NCI-H146 treated with DMSO at 0.1 percent for 48 hours (cell line): ENCODE measurements around the gene FGFR3.

ENCODE experiments used
- DNase-seq: peaks from one replicate; lab custom pipeline; 2025; ENCODE audit not compliant: unreplicated experiment; lab: John Stamatoyannopoulos, UW

FGFR3 gene

DNA sequence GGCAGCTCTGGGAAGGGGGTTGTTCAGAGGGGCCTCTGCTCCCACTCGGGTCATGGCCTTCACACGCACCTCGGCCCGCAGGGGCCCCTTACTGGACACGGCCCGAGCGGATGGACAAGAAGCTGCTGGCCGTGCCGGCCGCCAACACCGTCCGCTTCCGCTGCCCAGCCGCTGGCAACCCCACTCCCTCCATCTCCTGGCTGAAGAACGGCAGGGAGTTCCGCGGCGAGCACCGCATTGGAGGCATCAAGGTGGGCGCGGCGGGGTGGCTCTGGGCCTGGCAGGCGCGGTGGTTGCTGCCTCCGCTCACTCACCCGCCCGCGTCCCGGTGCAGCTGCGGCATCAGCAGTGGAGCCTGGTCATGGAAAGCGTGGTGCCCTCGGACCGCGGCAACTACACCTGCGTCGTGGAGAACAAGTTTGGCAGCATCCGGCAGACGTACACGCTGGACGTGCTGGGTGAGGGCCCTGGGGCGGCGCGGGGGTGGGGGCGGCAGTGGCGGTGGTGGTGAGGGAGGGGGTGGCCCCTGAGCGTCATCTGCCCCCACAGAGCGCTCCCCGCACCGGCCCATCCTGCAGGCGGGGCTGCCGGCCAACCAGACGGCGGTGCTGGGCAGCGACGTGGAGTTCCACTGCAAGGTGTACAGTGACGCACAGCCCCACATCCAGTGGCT lies 8.3 kb downstream of the FGFR3 start:
- DNase-seq, result no peak

DNA sequence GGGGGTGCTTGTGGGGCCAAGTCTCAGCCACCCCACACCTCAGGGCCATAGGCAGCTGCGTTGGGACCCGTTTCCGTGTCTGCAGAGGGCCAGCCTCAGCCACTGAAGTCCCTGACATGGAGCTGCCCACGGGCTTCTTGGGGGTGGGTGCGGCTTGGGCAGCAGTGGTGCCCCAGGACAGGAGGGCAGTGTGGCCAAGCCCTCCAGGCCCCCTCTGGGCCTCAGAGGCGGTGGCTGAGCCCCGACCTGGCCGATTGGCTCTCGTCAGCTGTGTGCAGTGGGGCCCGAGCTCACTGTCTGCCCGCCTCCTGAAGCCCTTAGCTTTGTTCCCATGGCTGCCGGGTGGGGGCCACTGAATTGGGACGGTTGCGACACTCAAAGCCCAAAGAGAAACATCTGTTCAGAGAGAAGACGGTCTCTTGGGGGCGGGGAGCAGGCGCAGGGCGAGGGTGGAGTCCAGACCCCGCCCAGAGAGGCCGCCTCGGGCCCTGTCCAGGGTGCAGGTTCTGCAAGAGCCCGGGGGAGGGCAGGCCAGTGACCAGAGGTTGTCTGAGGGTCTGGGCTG lies 9.1 kb downstream of the FGFR3 start:
- DNase-seq, result no peak

DNA sequence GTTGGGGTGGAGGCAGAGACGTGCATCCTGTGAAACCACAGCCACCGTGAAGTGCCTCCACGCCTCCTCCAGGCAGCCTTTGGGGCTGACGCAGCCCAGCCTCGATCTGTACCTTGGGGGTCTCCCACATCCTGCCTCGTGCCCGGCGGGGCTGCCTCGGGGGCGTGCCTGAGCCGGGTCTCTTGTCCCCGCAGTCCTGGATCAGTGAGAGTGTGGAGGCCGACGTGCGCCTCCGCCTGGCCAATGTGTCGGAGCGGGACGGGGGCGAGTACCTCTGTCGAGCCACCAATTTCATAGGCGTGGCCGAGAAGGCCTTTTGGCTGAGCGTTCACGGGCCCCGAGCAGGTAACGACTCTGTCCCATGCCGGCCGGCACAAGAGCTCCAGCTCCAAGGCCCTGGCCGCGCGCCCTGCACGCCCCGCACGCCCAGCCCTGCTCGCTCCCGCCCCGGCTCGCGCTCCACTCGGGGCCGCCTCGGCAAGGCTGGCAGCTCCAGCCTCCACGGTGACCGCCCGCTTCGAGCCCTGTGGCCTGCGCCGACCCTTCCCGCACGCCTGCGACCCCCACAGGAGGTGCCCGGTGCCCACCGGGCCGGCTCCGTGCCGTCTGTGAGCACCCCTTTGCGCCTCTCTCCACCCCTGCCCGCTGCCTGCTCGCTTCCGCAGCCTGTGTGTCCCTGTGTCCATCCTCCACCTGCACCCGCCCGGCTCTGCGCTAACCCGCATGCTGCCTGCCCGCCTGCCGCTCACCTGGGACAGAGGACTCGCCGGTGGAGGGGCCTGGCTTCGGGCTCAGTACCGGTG lies 9.8 kb downstream of the FGFR3 start:
- no peak for DNase-seq

DNA sequence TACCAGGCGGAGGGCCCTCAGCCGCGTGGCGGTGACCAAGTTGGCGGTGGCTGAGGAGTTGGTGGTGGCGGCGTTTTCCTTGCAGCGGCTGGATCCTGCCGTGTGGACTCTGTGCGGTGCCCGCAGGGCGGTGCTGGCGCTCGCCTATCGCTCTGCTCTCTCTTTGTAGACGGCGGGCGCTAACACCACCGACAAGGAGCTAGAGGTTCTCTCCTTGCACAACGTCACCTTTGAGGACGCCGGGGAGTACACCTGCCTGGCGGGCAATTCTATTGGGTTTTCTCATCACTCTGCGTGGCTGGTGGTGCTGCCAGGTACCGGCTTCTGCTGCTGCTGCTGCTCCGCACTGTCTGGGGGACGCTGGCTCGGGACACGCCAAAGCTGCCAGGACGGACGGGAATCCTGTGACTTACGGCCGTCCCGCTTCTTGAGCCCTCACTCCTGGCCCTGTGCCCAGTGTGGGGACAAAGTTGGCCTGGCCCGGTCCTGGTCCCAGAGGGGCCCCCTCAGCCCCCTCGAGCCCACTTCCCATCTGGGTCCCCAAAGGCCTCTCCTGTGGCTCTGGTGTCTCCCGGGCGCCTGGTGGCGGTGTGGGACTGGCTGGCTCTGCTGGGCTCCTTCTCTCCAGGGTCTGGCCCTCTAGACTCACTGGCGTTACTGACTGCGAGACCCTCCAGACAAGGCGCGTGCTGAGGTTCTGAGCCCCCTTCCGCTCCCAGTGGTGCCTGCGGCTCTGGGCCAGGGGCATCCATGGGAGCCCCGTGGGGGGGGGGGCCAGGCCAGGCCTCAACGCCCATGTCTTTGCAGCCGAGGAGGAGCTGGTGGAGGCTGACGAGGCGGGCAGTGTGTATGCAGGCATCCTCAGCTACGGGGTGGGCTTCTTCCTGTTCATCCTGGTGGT lies 10.7 kb downstream of the FGFR3 start:
- DNase-seq, result no peak

DNA sequence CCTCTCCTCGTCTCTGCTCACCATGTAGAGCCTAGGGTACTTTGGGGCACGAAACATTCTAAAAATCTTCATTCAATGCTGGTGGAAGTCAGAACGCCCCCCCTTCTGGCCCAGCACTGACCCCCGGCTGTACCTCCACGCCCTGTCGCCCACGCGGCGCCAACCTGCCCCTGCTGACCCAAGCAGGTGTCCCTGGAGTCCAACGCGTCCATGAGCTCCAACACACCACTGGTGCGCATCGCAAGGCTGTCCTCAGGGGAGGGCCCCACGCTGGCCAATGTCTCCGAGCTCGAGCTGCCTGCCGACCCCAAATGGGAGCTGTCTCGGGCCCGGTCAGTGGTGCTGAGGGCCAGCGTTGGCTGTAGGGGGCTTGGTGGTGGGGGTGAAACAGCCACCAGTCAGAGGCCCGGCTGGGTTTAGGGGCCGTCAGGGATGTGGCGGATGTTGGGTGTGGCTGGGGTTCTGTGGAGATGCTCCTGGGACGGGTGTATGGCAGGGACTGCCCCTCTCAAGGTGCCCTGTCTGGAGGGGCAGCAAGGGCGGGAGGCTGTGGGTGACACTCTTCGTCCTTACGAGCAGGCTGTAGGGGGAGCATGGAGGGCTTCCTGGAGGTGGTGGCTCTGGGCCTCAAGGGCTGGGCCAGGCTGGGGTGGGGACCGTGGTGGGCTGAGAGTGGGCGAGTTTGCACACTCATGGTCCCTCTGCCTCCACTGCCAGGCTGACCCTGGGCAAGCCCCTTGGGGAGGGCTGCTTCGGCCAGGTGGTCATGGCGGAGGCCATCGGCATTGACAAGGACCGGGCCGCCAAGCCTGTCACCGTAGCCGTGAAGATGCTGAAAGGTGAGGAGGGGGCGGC lies 11.8 kb downstream of the FGFR3 start:
- DNase-seq, result no peak

DNA sequence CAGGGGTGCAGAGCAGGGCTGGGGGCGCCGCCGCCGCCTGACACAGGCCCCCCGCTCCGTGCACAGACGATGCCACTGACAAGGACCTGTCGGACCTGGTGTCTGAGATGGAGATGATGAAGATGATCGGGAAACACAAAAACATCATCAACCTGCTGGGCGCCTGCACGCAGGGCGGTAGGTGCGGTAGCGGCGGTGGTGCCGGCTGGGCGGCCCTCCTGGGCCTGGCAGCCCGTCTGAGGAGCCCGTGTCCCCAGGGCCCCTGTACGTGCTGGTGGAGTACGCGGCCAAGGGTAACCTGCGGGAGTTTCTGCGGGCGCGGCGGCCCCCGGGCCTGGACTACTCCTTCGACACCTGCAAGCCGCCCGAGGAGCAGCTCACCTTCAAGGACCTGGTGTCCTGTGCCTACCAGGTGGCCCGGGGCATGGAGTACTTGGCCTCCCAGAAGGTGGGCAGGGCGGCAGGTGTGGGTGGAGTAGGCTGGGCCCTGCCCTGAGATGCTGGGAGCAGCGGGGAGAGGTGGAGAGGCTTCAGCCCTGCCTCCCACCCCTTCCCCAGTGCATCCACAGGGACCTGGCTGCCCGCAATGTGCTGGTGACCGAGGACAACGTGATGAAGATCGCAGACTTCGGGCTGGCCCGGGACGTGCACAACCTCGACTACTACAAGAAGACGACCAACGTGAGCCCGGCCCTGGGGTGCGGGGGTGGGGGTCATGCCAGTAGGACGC lies 12.6 kb downstream of the FGFR3 start:
- DNase-seq, result no peak

DNA sequence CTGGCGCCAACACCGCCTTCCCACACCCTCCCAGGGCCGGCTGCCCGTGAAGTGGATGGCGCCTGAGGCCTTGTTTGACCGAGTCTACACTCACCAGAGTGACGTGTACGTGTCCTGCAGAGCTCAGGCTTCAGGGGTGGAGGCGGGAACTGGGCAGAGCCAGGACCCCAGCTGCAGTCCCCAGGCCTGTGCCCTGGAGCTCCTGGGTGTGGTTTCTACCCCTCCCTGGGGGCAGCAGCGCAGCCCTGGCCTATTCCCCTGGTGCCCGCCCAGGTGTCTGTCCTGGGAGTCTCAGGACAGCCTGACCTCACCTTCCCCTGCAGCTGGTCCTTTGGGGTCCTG lies 13.1 kb downstream of the FGFR3 start:
- DNase-seq, result no peak

DNA sequence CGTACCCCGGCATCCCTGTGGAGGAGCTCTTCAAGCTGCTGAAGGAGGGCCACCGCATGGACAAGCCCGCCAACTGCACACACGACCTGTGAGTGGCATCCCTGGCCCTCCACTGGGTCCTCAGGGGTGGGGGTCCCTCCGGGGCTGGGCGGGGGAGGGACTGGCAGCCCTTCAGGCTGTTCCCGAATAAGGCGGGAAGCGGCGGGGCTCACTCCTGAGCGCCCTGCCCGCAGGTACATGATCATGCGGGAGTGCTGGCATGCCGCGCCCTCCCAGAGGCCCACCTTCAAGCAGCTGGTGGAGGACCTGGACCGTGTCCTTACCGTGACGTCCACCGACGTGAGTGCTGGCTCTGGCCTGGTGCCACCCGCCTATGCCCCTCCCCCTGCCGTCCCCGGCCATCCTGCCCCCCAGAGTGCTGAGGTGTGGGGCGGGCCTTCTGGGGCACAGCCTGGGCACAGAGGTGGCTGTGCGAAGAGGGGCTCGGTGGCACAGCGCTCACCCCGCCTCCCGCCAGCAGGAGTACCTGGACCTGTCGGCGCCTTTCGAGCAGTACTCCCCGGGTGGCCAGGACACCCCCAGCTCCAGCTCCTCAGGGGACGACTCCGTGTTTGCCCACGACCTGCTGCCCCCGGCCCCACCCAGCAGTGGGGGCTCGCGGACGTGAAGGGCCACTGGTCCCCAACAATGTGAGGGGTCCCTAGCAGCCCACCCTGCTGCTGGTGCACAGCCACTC lies 13.7 kb downstream of the FGFR3 start:
- DNase-seq, result no peak

DNA sequence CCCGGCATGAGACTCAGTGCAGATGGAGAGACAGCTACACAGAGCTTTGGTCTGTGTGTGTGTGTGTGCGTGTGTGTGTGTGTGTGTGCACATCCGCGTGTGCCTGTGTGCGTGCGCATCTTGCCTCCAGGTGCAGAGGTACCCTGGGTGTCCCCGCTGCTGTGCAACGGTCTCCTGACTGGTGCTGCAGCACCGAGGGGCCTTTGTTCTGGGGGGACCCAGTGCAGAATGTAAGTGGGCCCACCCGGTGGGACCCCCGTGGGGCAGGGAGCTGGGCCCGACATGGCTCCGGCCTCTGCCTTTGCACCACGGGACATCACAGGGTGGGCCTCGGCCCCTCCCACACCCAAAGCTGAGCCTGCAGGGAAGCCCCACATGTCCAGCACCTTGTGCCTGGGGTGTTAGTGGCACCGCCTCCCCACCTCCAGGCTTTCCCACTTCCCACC lies 14.3 kb downstream of the FGFR3 start:
- no peak for DNase-seq

DNA sequence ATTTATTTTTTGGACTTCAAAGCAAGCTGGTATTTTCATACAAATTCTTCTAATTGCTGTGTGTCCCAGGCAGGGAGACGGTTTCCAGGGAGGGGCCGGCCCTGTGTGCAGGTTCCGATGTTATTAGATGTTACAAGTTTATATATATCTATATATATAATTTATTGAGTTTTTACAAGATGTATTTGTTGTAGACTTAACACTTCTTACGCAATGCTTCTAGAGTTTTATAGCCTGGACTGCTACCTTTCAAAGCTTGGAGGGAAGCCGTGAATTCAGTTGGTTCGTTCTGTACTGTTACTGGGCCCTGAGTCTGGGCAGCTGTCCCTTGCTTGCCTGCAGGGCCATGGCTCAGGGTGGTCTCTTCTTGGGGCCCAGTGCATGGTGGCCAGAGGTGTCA lies 15.3 kb downstream of the FGFR3 start:
- DNase-seq, result no peak

DNA sequence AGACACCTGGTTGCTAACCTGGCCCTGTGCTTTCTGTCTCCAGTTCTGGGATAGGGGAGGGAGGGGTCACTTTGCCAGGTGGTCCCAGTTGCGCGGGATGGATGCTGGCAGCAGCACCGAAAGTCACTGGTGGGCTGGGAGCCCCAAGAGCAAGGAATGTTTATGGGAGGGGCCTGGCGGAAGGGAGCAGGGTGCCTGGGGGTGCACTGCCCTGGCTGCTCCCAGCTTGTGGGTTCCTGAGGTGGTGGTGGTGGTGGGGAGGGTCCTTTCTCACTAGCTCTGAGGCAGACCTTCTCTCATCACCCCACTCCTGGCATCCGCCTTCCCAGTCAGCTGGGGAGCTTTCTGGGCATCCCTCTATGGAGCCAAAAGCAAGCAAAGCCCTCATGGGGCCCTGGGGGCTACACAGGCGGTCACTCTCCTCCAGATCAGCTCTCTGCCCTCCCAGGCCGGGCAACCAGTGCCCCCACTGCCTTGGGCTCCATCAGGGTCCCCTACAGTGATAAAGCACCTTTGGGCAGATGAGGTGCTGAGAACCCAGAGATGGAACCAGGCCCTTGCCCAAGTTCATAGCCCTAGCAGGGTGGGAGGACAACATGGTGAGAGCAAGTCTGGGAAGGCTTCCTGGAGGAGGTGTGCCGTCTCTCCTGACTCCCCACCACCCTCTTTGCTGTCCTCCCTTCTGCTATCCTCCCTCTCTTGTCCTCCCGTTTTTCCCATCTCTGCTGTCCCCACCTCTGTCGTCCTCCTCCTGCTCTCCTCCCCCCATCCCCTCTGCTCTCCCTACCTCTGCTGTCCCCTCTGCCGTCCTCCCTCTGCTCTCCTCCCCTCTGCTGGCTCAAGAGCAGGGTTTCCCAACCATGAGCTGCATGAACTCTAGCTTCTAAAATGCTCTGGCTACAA lies 16.0 kb downstream of the FGFR3 start:
- no peak for DNase-seq

DNA sequence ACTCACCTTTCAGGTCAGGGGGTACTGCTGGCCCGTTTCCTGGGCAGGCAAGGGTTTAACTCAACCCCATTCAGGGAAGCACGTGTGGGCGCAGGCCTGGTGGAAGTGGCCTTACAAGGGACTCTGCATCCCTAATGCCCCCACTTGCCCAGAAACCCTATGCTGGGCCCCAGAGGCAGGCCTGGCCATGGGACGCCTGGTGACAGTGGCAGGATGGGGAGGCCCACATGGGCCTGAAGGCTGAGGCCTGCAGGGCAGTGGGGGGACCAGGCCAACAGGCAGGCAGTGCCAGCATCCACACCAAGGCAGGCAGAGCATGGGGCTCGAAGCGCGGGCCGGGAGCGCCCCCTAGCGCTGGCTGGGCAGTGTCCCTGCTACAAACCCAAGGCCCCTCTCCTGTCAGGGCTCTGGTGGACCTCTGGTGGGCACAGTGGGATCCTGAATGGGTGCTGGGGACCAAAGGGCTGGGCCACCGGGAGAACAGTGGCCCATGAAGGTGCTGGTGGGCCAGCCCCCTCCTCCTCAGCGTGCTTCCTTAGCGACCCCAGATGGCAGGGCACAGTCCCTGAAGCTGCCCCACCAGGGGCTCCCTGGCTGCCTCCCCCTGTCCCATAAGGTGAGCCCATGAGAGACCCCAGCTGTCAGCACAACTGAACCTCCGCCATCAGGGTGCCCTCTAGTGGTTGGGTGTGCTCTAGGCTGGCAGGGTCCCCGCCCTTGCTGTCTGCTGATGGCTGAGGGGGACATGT lies 16.8 kb downstream of the FGFR3 start:
- peak; percentile 32 for DNase-seq

DNA sequence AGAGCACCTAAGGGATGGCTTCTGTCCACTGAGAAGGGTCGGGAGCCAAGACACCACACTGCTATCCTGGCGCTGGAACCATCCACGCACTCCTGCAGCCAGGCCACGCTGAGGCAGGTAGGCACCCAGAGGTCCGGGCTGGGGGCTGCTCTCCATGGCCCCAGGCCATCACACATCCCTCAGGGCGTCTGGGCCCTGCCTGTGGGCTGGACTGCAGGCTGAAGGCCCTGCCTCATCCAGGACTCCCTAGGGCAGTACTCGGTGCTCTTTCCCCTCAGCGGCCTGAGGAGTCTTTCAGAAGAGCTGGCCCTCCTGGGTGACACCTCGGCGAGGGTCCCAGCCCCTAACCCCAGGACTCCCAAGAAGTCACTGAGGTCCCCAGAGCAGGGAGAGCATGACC lies 17.7 kb downstream of the FGFR3 start:
- no peak for DNase-seq

DNA sequence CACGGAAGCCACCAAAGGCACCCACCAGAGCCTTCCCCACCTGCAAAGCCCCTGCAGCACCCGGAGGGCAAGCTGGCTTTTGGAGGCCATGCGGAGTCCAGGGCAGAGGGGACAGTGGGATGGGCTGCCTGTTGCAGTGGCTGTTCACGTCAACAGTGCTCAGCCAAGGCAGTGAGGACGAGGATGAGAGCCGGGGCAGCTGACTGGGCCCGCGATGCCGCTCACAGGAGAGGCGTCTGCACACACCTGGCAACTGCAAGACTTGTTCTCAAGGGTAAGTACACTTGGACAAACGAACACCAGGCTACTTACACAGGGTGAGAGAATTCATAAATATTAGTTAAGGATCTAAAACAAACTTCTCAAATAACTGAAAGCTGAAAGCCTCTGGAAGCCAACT lies 19.6 kb downstream of the FGFR3 start:
- DNase-seq, result no peak

DNA sequence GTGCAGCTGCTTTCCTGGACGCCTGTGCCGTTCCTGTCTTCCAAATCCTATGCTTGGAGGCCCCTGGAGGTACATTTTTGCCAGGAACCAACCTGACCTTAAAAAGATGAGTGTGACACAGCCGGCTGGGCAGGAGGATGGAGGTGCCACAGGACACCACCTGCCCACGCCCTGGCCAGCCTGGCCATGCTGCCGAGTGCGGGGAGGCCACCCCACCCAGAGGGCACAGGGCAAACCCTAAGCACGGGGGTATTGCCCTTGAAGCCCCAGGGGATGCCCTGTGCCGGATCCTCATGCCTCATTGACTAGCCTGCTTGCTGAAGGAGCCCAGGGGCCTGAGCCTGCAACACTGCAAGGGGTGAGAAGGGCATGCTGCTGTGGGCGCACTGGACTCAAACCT lies 20.1 kb downstream of the FGFR3 start:
- DNase-seq, result no peak

DNA sequence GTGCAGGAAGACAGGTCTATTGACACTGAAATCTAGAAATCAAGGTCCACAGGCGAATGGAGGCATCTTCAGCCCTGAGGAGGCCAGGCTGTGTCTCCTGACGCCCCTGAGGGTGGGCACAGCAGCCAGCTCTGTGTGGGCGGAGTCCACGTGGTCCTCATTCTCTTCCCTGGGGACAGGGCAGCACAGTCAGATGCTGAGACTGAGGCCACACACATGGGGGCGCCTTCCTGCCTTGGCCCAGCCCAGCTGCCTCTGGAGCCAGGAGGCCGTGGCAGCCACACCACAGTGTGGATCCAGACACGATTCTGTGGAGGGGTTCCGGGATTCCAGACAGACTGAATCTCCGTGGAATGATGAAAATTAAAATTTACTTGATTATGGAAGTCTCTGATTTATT lies 20.8 kb downstream of the FGFR3 start:
- no peak for DNase-seq

DNA sequence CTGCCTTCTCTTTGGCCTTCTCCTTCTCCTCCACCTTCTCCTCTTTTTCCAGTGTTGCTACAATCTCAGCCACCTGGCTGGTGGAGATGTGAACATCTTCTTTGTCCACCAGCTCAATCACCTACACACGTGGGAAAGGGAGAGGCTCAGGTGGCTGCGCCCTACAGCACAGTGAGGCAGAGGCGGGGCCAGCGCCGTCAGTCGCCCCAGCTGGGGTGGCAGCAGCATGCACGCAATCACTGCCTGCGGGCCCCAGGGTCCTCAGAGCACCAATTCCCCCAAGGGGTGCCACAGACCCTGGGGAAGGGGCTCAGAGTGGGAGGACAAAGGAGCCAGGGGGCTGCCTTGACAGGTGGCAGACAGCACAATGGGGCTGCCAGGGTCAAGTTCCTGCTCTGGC lies 21.4 kb downstream of the FGFR3 start:
- DNase-seq, result no peak
